Adrenal gland (tissue), 5 donors: ENCODE measurements around the gene CEP112.

ENCODE experiments used
- CTCF ChIP-seq, 6 experiments: fragments of 450-650 bp in 4 of 6; fragments of 200-600 bp in 2 of 6; sonication (generic) in 1 of 6; IDR thresholded peaks; 1 replicate in 5 of 6; 2 replicates in 1 of 6; pipeline versions ENCODE4 v1.5.1 to v1.8.0; 2016 to 2021; ENCODE audit warnings: antibody characterized with exemption in 6 of 6, mild to moderate bottlenecking in 2 of 6, moderate library complexity in 1 of 6
- POLR2A ChIP-seq, 2 donors: fragments of 450-650 bp; IDR thresholded peaks; one replicate each; pipeline ENCODE4 v1.6.1; 2017; ENCODE audit warnings: antibody characterized with exemption in 2 of 2, mild to moderate bottlenecking in 2 of 2, moderate library complexity in 1 of 2
- donor health status: DM: no; HTN: no; CAD: no.

GRCh38 chr17:65599650-65600049 lies 592.3 kb downstream of the CEP112 start:
- TF ChIP-seq CTCF (IDR thresholded peaks at IDR 0.05) (no peak), POLR2A (IDR thresholded peaks at IDR 0.05) (no peak)
